Measurements from ENCODE around the gene DDX23.

DDX23 gene

DNA sequence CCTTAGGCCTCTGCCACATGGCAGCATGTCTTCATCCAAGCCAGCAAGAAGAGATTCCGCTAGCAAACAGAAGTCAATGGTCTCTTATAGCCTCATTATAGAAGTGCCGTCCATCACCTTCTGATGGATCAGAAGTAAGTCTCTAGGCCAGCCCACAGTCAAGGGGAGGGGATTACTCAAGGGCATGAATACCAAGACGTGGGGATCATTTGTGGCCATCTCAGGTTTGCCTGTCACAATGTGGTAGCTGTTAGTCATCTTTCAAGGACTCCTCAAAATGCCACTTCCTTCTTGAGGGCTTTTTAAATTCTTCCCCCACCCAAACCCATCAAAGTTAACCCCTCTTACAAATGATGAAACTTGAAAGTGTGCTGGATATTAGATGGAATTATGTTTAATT lies 55.0 kb downstream of the DDX23 start:
- TF ChIP-seq, protein P1, sequence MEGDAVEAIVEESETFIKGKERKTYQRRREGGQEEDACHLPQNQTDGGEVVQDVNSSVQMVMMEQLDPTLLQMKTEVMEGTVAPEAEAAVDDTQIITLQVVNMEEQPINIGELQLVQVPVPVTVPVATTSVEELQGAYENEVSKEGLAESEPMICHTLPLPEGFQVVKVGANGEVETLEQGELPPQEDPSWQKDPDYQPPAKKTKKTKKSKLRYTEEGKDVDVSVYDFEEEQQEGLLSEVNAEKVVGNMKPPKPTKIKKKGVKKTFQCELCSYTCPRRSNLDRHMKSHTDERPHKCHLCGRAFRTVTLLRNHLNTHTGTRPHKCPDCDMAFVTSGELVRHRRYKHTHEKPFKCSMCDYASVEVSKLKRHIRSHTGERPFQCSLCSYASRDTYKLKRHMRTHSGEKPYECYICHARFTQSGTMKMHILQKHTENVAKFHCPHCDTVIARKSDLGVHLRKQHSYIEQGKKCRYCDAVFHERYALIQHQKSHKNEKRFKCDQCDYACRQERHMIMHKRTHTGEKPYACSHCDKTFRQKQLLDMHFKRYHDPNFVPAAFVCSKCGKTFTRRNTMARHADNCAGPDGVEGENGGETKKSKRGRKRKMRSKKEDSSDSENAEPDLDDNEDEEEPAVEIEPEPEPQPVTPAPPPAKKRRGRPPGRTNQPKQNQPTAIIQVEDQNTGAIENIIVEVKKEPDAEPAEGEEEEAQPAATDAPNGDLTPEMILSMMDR (IDR thresholded peaks at IDR 0.05; ENCODE audit: borderline replicate concordance, insufficient read depth, low read depth, low read length), result no peak
- H3K4me3 ChIP-seq (ENCODE audit: low read depth, low read length), result no peak overlapping the region

DNA sequence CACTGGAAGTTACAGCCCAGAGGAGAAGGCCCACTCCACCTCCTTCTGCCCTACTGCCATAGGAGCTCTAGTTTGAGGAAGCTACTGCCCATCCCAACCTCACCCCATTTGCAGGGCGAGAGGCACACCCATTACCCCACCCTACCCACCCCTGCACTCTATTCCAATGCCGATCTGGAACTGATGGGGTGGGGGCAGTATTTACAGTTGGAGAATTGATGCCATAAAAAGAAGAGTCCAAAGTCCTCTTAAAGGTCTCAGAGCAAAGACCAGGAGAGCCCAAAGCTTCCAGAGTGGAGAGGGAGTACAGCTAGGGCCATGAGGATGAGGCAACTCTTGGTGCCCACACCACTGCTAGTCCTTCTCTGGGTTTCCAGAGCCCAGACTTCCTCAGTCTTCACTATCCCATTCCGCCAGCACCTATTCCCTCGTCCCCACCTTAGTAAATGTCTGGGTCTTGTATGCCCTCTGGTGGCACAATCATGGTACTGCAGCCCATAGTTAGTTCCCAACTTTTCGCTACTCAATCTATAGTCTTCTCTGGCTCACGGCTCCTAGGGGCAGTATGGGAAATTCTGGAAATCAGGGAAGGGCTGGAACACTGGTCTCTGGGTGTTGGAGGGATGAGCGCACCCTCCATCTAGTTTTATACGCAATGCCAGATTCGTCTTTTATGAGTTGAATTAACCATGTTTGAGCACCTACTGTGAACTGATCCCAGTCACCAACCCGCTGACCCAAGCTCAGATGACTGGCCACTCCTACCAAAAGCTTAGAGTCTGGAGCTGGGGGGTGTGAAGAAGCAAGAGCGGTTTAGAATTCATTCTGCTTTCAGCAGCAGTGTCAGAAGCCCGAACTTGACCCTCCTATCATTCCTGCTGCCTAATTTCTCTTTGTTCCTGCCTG lies 56.2 kb downstream of the DDX23 start:
- no peak overlapping the region for H3K4me3 ChIP-seq (ENCODE audit: low read depth, low read length)
- TF ChIP-seq, protein P1 (IDR thresholded peaks at IDR 0.05; ENCODE audit: borderline replicate concordance, insufficient read depth, low read depth, low read length), result peak; percentile 85

DNA sequence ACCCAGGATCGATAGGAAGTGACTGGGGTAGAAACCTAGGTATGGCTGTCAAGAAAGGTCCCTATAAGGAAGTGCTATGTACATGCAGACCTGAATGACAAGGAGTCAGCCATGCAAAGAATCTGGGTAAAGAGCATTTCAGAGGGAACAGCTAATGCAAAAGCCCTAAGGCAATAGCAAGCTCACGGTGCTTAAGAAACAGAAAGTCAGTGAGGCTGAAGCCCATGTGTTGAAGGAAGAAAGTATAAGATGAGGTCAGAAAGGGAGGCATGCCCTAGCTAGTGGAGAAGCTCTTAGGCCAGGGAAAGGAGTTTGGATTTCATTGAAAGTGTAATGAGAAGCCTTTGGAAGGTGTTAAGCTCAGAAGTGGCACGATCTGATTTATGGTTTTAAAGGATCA lies 57.1 kb downstream of the DDX23 start:
- TF ChIP-seq, protein P1 (IDR thresholded peaks at IDR 0.05; ENCODE audit: borderline replicate concordance, insufficient read depth, low read depth, low read length), result no peak
- H3K4me3 ChIP-seq (ENCODE audit: low read depth, low read length), result no peak overlapping the region

DNA sequence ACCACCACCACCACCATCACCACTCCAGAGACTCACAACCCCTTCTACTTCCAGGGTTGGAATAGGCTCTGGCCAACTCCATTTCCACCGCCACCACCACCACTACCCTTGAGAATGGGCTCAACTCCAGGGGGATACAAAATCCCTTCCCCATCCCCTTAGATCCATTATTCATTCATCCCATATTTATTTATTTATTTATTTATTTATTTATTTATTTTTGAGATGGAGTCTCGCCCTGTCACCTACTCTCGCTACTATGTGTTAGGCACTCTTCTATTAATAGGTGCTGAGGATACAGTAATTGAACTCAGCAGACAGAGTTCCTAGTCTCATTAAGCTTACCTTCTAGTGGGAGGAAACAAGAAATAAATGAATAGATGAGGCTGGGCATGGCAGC lies 58.3 kb downstream of the DDX23 start:
- H3K4me3 ChIP-seq (ENCODE audit: low read depth, low read length), result no peak overlapping the region
- TF ChIP-seq, protein P1 (IDR thresholded peaks at IDR 0.05; ENCODE audit: borderline replicate concordance, insufficient read depth, low read depth, low read length), result no peak

DNA sequence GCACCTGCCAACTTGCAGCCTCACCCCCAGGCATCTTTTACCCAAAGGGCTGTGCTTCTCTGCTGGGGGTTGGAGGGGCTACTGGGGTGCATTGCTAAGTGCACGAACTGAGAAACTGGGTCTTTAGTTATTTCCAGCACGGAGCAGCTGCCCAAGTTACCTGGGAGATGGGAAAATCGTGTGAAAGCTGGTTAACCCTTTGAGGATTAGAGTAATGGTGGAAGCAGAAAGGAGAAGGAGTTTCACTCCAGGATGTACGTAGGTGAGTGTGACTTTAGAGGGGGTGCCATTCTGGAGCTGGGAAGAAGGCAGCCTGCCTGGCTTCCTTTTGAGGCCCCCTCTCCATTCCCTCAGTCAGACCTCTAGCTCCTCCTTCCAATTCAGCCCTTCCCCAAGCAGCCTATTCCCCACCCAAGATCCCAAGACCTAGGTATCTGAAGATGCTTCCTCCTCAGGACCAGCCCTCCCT lies 62.1 kb downstream of the DDX23 start:
- TF ChIP-seq, protein P1 (IDR thresholded peaks at IDR 0.05; ENCODE audit: borderline replicate concordance, insufficient read depth, low read depth, low read length), result no peak
- no peak overlapping the region for H3K4me3 ChIP-seq (ENCODE audit: low read depth, low read length)

DNA sequence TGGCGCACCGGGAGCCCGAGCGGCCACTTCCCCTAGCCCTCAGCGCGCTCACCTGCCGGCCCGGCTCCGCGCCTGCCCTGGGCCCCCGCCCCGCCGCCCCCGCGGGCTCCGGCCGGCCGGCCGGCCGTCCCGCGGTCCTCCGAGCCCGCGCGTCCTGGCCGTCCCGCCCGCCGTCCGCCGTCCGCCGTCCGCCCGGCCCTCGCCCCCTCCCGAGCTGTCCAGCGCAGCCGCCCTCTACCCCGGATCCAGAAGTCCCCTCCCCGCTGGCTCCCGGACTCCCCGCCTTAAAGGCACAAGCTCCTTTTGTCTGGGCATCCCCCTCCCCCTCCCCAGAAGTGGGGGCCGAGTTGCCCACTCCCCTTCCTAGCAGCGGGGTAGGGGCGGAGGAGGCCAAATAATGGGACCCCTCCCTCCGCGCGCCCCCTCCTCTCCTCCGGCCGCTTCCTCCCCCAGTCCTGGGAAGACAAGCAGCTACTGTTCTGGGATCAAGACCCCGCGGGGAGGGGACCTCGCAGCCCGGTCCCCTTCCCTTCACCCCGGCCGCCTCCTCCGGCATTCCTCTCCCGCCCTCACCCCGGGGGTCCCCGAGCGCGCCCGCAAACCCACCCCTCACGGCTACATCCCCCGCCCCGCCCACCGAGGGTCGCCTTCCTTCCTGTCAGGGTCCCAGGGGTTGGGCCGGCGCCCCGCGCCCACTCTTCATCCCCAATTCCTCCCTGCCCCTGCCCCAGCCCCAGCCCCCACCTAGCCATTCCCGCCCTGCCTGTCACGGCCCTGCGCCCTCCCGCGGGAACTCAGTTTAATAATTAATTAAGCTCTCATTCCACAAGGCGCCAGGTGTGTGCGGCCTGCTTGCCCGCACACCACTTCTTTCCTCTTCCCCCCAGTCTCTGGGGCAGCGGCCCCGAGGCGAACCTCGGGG lies 62.8 kb downstream of the DDX23 start, which contains the start of gene ADCY6:
Gene ADCY6, minus strand, starts transcription at position 236 of the 922 bp plus-strand sequence. CDS start 5,655 bp downstream, outside the sequence.
- no peak within 1 kb of the TSS for H3K4me3 ChIP-seq (ENCODE audit: low read depth, low read length)
- TF ChIP-seq, protein P1 (IDR thresholded peaks at IDR 0.05; ENCODE audit: borderline replicate concordance, insufficient read depth, low read depth, low read length), result no peak

Data from GM12875 (cell line).